Memory B cell (primary cell): ENCODE measurements around the gene CCL1.
"Not testable (repeated sequence)": the region's sequence is repeated elsewhere in the genome, so short reads cannot be mapped to it uniquely, and the experiment has no call there.

Source experiments
- ATAC-seq: fragments of 150-1000 bp; cut with Tn5 transposase; 2 replicates; pipeline ENCODE4 v1.10.0; 2021; ENCODE audit warnings: low read depth, mild to moderate bottlenecking, moderate library complexity
- DNase-seq, 2 donors: peaks; one replicate each; pipeline ENCODE4 v3.0.0; 2022; ENCODE audit warnings: low spot score in 2 of 2
- H3K27ac Mint-ChIP-seq: one replicate; pipeline ENCODE4 v1.8.0; 2022; ENCODE audit warnings: mild to moderate bottlenecking, moderate library complexity, mixed read lengths
- H3K27me3 Mint-ChIP-seq: one replicate; pipeline ENCODE4 v1.8.0; 2022; ENCODE audit warnings: mixed read lengths
- H3K36me3 Mint-ChIP-seq: one replicate; pipeline ENCODE4 v1.8.0; 2022; ENCODE audit warnings: mild to moderate bottlenecking, mixed read lengths
- H3K4me1 Mint-ChIP-seq: one replicate; pipeline ENCODE4 v1.8.0; 2022; ENCODE audit warnings: mixed read lengths
- H3K4me3 Mint-ChIP-seq: one replicate; pipeline ENCODE4 v1.8.0; 2022; ENCODE audit warnings: mild to moderate bottlenecking, moderate library complexity, mixed read lengths
- H3K9me3 Mint-ChIP-seq: one replicate; pipeline ENCODE4 v1.8.0; 2022; ENCODE audit warnings: mixed read lengths

The CCL1 gene

DNA sequence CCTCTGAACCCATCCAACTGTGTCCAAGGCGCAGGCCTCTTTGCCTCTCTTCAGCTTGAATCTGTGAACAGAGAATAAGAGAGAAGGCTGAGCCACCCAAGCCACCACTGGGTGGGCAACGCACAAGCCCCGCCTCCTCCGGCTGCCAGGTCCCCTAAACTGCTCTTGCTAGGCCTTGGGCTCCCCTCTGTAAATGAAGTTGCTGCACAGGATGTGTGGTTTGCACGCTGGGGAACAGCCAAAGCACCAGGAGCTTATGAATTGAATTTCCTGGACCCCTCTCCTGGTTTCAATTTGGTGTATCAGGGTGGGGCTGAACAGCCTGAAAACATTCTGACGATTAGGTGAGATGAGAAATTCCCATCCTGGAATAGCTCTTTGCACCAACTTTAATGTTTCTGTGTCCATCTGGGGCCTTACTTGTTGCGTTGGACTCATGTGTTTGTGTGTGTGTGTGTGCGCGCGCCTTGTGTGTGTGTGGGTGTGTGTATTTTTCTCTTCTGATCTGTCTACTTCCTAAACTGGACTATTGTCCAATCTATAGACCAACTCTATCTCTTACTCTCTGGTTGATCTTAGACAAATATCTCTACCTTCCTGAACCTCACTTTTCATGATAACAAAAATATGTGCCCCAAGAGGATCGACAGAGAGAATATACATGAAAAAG, 2.3 kb downstream of the CCL1 start:
- ATAC-seq (no peak), DNase-seq (no peak)
- Mint-ChIP-seq H3K27me3 (peaks cover 15% of the 10 kb centered on the region), H3K4me1 (peaks cover 12% of the 10 kb centered on the region), H3K27ac (no peak overlapping the region), H3K4me3 (no peak overlapping the region), H3K9me3 (no peaks in the 10 kb centered on the region), H3K36me3 (no peaks in the 10 kb centered on the region)

DNA sequence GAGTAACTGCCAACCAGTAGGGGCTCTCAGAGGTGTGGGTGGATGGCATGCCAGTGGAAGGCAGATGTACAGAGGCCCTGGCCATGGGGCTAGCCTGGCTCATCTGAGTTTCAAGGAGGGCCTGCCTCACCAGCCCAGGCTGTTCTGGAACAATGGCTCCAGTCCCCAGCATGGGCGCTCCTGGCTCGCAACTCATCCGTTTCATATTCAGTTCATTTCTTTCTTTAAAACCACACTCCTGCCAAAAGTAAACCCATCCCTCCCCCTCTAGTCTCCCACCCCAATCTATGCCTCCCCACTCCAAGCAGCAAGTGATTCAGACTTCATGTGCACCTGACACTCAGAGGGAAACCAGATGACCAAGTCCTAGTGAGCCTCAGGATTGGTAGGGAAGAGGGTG, 4.4 kb downstream of the CCL1 start:
- Mint-ChIP-seq H3K9me3 (peaks cover 4% of the 10 kb centered on the region), H3K27me3 (peaks cover 13% of the 10 kb centered on the region), H3K4me3 (no peak overlapping the region), H3K36me3 (peaks cover 2% of the 10 kb centered on the region), H3K27ac (no peak overlapping the region), H3K4me1 (no peaks in the 10 kb centered on the region)
- ATAC-seq (no peak), DNase-seq (no peak)

DNA sequence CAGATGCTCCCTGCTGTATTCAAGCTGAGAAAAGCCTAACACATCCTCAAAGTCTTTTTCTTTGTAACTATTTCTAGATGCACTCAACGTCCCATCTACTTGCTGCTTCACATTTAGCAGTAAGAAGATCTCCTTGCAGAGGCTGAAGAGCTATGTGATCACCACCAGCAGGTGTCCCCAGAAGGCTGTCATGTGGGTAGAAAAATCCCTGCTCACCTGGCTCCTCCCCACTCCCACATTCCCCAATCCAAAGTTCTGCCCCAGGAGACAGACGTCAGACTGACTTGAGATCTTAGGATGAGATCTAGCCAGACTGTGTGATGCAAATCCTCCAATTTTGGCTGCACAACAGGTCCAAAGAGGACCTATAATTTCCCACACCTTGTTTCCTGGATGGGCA, 5.6 kb downstream of the CCL1 start:
- H3K9me3 Mint-ChIP-seq: peaks cover 4% of the 10 kb centered on the region
- no peak overlapping the region for H3K4me3 Mint-ChIP-seq
- peaks cover 8% of the 10 kb centered on the region for H3K27me3 Mint-ChIP-seq
- H3K4me1 Mint-ChIP-seq: no peaks in the 10 kb centered on the region
- DNase-seq (no peak), ATAC-seq (no peak)
- H3K27ac Mint-ChIP-seq: no peak overlapping the region
- peaks cover 2% of the 10 kb centered on the region for H3K36me3 Mint-ChIP-seq

DNA sequence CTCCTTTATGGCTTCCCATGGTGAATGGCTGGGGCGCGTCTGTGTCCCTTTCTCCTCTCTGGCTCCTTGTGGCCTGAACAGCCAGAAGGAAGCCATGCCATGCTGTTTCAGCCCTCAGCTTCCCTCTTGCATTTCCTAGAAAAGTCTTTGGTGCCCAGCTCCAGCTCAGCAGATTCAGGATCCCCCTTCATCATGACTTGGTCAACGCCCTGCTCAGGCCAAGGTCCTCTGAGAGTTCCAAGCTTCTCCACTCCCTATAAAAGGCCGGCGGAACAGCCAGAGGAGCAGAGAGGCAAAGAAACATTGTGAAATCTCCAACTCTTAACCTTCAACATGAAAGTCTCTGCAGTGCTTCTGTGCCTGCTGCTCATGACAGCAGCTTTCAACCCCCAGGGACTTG, 6.8 kb downstream of the CCL1 start, which contains the start of gene CCL13:
CCL13 (plus strand) TSS at position 287 of the 400 bp plus-strand sequence; CDS start at position 334, 47 bp downstream.
- Mint-ChIP-seq H3K9me3 (peaks cover 4% of the 10 kb centered on the region), H3K27me3 (peaks cover 8% of the 10 kb centered on the region), H3K27ac (no peak within 1 kb of the TSS), H3K36me3 (peaks cover 2% of the 10 kb centered on the region), H3K4me1 (no peaks in the 10 kb centered on the region), H3K4me3 (no peak within 1 kb of the TSS)
- ATAC-seq (no peak), DNase-seq (no peak)

DNA sequence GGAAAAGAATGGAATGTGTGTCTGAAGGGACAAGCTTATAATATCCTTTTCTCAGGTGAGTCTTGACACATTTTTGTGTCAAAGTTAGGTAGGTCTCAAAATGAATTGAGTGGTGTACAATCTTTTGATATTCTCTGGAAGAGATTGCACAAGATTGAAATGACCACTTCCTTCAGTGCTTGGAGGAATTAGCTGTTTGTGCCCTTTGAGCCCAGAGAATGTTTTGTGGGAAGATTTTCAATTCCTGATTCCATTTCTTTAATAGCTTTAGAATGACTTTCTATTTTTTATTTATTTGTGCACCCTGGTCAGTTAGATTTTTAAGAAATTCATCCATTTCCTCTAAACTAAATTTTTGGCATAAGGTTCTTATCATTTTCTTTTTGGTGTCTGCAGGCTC, 8.4 kb downstream of the CCL1 start:
- Mint-ChIP-seq H3K4me1 (no peaks in the 10 kb centered on the region), H3K36me3 (peaks cover 2% of the 10 kb centered on the region), H3K9me3 (peaks cover 4% of the 10 kb centered on the region), H3K27ac (no peak overlapping the region), H3K27me3 (peaks cover 10% of the 10 kb centered on the region), H3K4me3 (no peak overlapping the region)
- ATAC-seq (no peak), DNase-seq (no peak)

DNA sequence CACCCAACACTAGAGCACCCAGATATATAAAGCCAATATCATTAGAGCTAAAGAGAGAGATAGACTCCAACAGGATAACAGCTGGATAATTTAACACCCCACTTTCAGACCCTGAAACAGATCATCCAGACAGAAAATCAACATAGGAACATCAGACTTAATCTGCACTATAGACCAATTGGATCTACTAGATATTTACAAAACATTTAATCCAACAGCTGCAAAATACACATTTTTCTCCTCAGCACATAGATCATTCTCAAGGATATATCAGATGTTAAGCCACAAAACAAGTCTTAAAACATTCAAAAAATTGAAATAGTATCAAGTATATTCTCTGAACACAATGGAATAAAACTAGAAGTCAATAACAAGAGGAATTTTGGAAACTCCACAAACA, 10.8 kb downstream of the CCL1 start:
- no peak for ATAC-seq
- Mint-ChIP-seq H3K27me3 (peaks cover 9% of the 10 kb centered on the region), H3K9me3 (peaks cover 4% of the 10 kb centered on the region), H3K27ac (no peak overlapping the region), H3K4me3 (no peak overlapping the region), H3K4me1 (no peaks in the 10 kb centered on the region), H3K36me3 (peaks cover 2% of the 10 kb centered on the region)
- no peak for DNase-seq

DNA sequence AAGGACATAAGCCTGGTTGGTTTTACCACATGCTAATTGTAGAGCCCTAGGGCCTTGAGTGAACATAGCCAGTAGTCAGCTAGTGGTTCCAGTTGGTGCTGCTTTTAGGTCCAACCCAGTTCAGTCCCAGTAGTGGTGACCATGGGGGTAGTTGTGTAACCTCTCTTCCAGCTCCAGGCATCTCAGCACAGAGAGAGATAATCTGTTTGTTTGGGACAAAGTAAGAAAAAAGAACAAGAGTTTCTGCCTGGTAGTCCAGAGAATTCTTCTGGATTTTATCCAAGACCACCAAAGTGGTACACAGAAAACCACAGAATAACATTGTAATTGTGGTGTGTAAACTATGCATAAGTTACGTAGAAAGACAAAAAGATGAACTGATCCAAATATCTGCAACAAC, 11.9 kb downstream of the CCL1 start:
- peaks cover 9% of the 10 kb centered on the region for H3K27me3 Mint-ChIP-seq
- ATAC-seq: no peak
- H3K4me1 Mint-ChIP-seq: no peaks in the 10 kb centered on the region

DNA sequence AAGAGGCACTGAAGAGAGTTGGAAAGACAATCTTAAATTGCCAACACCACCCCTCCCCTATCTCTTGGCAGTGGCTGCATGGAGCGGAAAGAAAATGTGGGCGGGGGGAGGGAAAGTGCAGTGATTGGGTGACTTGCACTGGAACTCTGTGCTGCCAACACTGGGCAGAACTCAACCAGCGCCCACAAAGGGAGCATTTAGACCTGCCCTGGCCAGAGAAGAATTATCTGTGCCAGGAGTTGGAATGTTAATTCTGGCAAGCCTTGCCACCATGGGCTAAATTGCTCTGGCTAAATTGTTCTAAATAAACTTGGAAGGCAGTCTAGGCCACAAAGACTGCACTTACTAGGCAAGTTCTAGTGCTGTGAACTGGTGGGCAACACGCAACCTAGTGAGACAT, 13.3 kb downstream of the CCL1 start:
- H3K9me3 Mint-ChIP-seq: peaks cover 4% of the 10 kb centered on the region
- peaks cover 10% of the 10 kb centered on the region for H3K27me3 Mint-ChIP-seq
- DNase-seq (no peak), ATAC-seq (no peak)
- peaks cover 2% of the 10 kb centered on the region for H3K36me3 Mint-ChIP-seq
- no peaks in the 10 kb centered on the region for H3K4me1 Mint-ChIP-seq
- no peak overlapping the region for H3K4me3 Mint-ChIP-seq
- no peak overlapping the region for H3K27ac Mint-ChIP-seq

More for the DNA sequence above, 11.9 kb downstream of the CCL1 start:
- Mint-ChIP-seq H3K4me3 (no peak overlapping the region), H3K9me3 (peaks cover 4% of the 10 kb centered on the region), H3K36me3 (peaks cover 2% of the 10 kb centered on the region), H3K27ac (no peak overlapping the region)
- DNase-seq: no peak

DNA sequence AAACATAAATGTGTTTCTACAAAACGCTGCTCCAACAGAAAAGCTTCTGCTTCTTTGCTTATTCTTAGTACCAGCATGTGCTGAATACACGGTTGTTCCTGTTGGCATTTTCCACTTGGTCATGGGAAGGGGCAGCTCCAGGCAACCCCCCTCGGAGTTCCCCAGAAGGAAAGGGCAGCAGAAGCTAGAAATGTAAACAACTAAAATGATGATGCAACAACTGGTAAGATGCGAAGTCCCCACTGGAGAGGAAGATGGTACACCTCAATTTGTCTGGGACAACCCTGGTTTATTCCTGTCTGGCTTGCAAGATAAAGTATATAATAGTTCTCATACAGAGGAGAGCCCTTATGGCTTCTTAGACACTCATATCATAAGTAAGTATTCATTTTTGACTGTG, 16.0 kb downstream of the CCL1 start:
- H3K4me1 Mint-ChIP-seq: no peaks in the 10 kb centered on the region
- no peaks in the 10 kb centered on the region for H3K36me3 Mint-ChIP-seq
- DNase-seq (no peak), ATAC-seq (no peak)
- H3K27ac Mint-ChIP-seq: no peak overlapping the region
- peaks cover 8% of the 10 kb centered on the region for H3K27me3 Mint-ChIP-seq
- no peaks in the 10 kb centered on the region for H3K9me3 Mint-ChIP-seq
- no peak overlapping the region for H3K4me3 Mint-ChIP-seq

DNA sequence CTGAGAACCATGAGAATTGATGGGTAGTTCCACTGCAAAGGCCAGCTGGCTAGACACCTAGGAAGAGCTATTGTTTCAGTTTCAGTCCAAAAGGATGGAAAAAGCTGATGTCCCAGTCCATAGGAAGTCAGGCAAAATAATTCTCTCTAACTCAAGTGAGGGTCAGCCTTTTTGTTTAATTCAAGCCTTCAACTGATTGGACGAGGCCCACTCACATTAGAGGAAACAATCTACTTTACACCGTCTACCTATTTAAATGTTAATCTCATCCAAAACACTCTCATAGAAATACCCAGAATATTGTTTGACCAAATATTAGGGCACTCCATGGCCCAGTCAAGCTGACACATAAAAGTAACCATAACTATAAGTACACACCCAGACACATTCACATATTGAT, 21.1 kb downstream of the CCL1 start:
- peaks cover 18% of the 10 kb centered on the region for H3K27me3 Mint-ChIP-seq
- no peaks in the 10 kb centered on the region for H3K36me3 Mint-ChIP-seq
- H3K27ac Mint-ChIP-seq: no peak overlapping the region
- H3K4me1 Mint-ChIP-seq: no peaks in the 10 kb centered on the region
- ATAC-seq: no peak
- no peaks in the 10 kb centered on the region for H3K9me3 Mint-ChIP-seq
- no peak for DNase-seq
- no peak overlapping the region for H3K4me3 Mint-ChIP-seq

DNA sequence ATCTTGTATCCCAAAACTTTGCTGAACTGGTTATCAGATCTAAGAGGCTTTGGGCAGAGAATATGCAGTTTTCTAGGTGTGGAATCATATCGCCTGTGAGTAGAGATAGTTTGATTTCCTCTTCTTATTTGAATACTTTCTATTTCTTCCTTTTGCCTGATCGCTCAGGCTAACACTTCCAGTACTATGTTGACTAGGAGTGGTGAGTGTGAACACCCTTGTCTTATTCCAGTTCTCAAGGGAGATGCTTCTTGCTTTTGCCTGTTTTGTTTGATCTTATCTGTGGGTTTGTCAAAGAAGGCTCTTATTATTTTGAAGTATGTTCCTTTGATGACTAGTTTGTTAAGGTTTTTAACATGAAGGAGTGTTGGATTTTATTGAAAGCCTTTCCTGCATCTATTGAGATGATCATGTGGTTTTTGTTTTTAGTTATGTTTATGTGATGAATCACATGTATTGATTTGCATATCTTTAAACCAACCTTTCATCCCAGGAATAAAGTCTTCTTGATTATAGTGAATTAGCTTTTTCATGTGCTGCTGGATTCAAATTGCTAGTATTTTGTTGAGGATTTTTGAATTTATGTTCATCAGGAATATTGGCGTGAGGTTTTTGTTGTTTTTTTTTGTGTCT, 23.8 kb downstream of the CCL1 start:
- peaks cover 20% of the 10 kb centered on the region for H3K27me3 Mint-ChIP-seq
- no peaks in the 10 kb centered on the region for H3K4me1 Mint-ChIP-seq
- peaks cover 2% of the 10 kb centered on the region for H3K9me3 Mint-ChIP-seq
- DNase-seq (no peak), ATAC-seq (no peak)
- H3K36me3 Mint-ChIP-seq: no peaks in the 10 kb centered on the region
- no peak overlapping the region for H3K4me3 Mint-ChIP-seq
- H3K27ac Mint-ChIP-seq: no peak overlapping the region

DNA sequence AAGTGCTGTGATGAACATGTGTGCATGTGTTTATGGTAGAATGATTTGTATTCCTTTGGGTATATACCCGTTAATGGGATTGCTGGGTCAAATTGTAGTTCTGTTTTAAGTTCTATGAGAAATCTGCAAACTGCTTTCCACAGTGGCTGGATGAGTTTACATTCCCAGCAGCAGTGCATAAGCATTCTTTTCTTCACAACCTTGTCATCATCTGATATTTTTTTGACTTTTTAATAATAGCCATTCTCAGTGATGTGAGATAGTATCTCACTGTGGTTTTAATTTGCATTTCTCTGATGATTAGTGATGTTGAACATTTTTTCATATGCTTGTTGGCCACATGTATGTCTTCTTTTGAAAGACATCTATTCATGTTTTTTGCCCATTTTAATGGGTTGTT, 25.3 kb downstream of the CCL1 start:
- Mint-ChIP-seq H3K4me3 (no peak overlapping the region), H3K9me3 (peaks cover 2% of the 10 kb centered on the region), H3K4me1 (no peaks in the 10 kb centered on the region), H3K36me3 (no peaks in the 10 kb centered on the region), H3K27me3 (peaks cover 18% of the 10 kb centered on the region), H3K27ac (no peak overlapping the region)
- no peak for ATAC-seq
- DNase-seq: no peak

DNA sequence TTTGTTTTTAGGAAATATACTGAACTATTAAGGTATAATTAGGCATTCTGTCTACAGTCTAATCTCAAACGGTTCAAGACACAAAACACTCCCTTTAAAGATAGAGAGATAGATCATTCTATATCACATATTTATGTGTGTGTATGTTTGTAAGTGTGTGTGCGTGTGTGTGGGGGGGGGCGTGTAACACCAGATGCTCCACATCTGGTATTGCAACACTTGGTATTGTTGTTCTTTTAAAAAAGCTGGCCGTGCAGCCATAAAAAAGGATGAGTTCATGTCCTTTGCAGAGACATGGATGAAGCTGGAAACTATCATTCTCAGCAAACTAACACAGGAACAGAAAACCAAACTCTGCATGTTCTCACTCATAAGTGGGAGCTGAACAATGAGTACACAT, 35.5 kb downstream of the CCL1 start:
- not testable (repeated sequence) for H3K27ac Mint-ChIP-seq, ATAC-seq, H3K4me1 Mint-ChIP-seq, DNase-seq, H3K4me3 Mint-ChIP-seq, H3K36me3 Mint-ChIP-seq
- Mint-ChIP-seq H3K9me3 (peaks cover 13% of the 10 kb centered on the region), H3K27me3 (peaks cover 16% of the 10 kb centered on the region)

DNA sequence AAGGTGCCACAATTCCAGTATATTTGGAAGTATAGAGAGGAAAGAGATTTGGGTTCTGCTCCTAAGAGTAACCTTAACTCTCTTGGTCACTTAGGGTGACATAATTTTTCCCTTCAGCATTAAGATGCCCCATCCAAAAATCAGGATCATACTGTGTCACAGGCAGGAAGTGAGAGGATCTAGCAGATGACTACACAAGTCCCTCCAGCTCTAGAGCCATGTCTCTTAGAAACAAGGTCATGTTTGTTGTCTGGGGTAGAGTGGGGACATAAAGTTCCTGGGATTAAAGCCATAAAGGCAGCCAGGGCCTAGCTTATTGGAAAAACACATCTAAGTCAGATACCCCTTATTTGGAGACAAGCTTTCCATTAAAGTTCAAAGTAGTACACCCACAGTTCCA, 41.1 kb downstream of the CCL1 start:
- Mint-ChIP-seq H3K4me3 (no peak overlapping the region), H3K27ac (no peak overlapping the region), H3K27me3 (peaks cover 14% of the 10 kb centered on the region), H3K36me3 (no peaks in the 10 kb centered on the region), H3K9me3 (peaks cover 13% of the 10 kb centered on the region), H3K4me1 (no peaks in the 10 kb centered on the region)
- ATAC-seq (no peak), DNase-seq (no peak)

DNA sequence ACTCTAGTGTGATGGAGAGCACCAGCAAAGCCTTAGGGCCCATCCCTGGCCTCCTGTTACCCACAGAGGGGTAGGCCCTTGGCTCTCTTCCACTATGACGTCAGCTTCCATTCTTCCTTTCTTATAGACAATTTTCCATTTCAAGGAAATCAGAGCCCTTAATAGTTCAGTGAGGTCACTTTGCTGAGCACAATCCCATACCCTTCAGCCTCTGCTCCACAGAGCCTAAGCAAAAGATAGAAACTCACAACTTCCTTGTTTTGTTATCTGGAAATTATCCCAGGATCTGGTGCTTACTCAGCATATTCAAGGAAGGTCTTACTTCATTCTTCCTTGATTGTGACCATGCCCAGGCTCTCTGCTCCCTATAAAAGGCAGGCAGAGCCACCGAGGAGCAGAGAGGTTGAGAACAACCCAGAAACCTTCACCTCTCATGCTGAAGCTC, 44.0 kb downstream of the CCL1 start, which contains the start of gene CCL8:
CCL8 (plus strand) TSS at position 397 of the 445 bp plus-strand sequence. CDS start 67 bp downstream, outside the sequence.
- H3K27ac Mint-ChIP-seq: no peak within 1 kb of the TSS
- no peaks in the 10 kb centered on the region for H3K36me3 Mint-ChIP-seq
- peaks cover 6% of the 10 kb centered on the region for H3K9me3 Mint-ChIP-seq
- DNase-seq (no peak), ATAC-seq (no peak)
- no peaks in the 10 kb centered on the region for H3K4me1 Mint-ChIP-seq
- H3K27me3 Mint-ChIP-seq: peaks cover 7% of the 10 kb centered on the region
- H3K4me3 Mint-ChIP-seq: no peak within 1 kb of the TSS
